Measurements from ENCODE around the gene MAP2.

The MAP2 gene

GRCh38 chr2:209560911-209561310, 137.1 kb downstream of the MAP2 start:
- no peak overlapping the region for H2AK5ac ChIP-seq (ENCODE audit: low read length, severe bottlenecking)
- H2AFZ ChIP-seq (ENCODE audit: low read depth, low read length), result no peak overlapping the region
- H3K79me1 ChIP-seq (replicated peaks; ENCODE audit: low read length, poor library complexity, severe bottlenecking), result no peaks in the 10 kb centered on the region
- no peak overlapping the region for H3K9ac ChIP-seq (ENCODE audit: low read length)
- no peak overlapping the region for H4K91ac ChIP-seq (ENCODE audit: low read length)
- 98% methylated on average over 2 of the region's 3 CpGs for WGBS
- no peak overlapping the region for H4K8ac ChIP-seq (ENCODE audit: low read length)
- no peak overlapping the region for H3K23ac ChIP-seq (ENCODE audit: low read length in 2 of 2)
- no peak overlapping the region for H3K14ac ChIP-seq (ENCODE audit: low read length in 2 of 2)
- no peak overlapping the region for H3K27ac ChIP-seq (ENCODE audit: low read length, poor library complexity, severe bottlenecking)
- no peak overlapping the region for H3K18ac ChIP-seq (ENCODE audit: low read depth in 1 of 2, low read length in 2 of 2)
- no peak overlapping the region for H2BK12ac ChIP-seq (ENCODE audit: low read length in 2 of 2)
- no peak overlapping the region for H3K4me2 ChIP-seq (ENCODE audit: low read length, poor library complexity, severe bottlenecking)
- no peaks in the 10 kb centered on the region for H3K27me3 ChIP-seq (ENCODE audit: control insufficient read depth in 1 of 2, insufficient read depth in 1 of 2, low read length in 2 of 2)
- no peaks in the 10 kb centered on the region for H3K36me3 ChIP-seq (ENCODE audit: control insufficient read depth in 1 of 2, insufficient read depth in 2 of 2, low read depth in 1 of 2, low read length in 2 of 2)
- no peak for DNase-seq
- H2BK5ac ChIP-seq (ENCODE audit: low read depth, low read length, poor library complexity, severe bottlenecking), result no peak overlapping the region
- no peak overlapping the region for H2BK15ac ChIP-seq (ENCODE audit: low read depth, poor library complexity, severe bottlenecking)
- H3K9me3 ChIP-seq (ENCODE audit: control insufficient read depth, low read length), result no peaks in the 10 kb centered on the region
- no peak overlapping the region for H3K4ac ChIP-seq (ENCODE audit: low read depth in 1 of 2, low read length in 2 of 2)
- H3K4me1 ChIP-seq (ENCODE audit: control insufficient read depth, insufficient read depth, low read depth, low read length), result no peaks in the 10 kb centered on the region
- no peak overlapping the region for H3K4me3 ChIP-seq (ENCODE audit: insufficient read depth in 1 of 2, low read depth in 1 of 2, low read length in 2 of 2)
- H2BK120ac ChIP-seq (ENCODE audit: low read depth, low read length), result no peak overlapping the region

- H2AFZ ChIP-seq (ENCODE audit: low read depth, low read length), result no peak overlapping the region
- no peaks in the 10 kb centered on the region for H3K27me3 ChIP-seq (ENCODE audit: control insufficient read depth in 1 of 2, insufficient read depth in 1 of 2, low read length in 2 of 2)
- H3K4ac ChIP-seq (ENCODE audit: low read depth in 1 of 2, low read length in 2 of 2), result no peak overlapping the region
- H3K9me3 ChIP-seq (ENCODE audit: control insufficient read depth, low read length), result no peaks in the 10 kb centered on the region
- H3K36me3 ChIP-seq (ENCODE audit: control insufficient read depth in 1 of 2, insufficient read depth in 2 of 2, low read depth in 1 of 2, low read length in 2 of 2), result no peaks in the 10 kb centered on the region
- no peak overlapping the region for H4K91ac ChIP-seq (ENCODE audit: low read length)
- no peak overlapping the region for H2AK5ac ChIP-seq (ENCODE audit: low read length, severe bottlenecking)
- no peak for DNase-seq
- H4K8ac ChIP-seq (ENCODE audit: low read length), result no peak overlapping the region
- no peak overlapping the region for H2BK15ac ChIP-seq (ENCODE audit: low read depth, poor library complexity, severe bottlenecking)
- no peak overlapping the region for H2BK12ac ChIP-seq (ENCODE audit: low read length in 2 of 2)
- H3K14ac ChIP-seq (ENCODE audit: low read length in 2 of 2), result no peak overlapping the region
- H3K79me1 ChIP-seq (replicated peaks; ENCODE audit: low read length, poor library complexity, severe bottlenecking), result no peaks in the 10 kb centered on the region
- no peak overlapping the region for H3K4me3 ChIP-seq (ENCODE audit: insufficient read depth in 1 of 2, low read depth in 1 of 2, low read length in 2 of 2)
- no peak overlapping the region for H3K27ac ChIP-seq (ENCODE audit: low read length, poor library complexity, severe bottlenecking)
- no peak overlapping the region for H2BK120ac ChIP-seq (ENCODE audit: low read depth, low read length)
- 69% methylated on average over 4 of the region's 5 CpGs for WGBS
- H3K4me1 ChIP-seq (ENCODE audit: control insufficient read depth, insufficient read depth, low read depth, low read length), result no peaks in the 10 kb centered on the region
- no peak overlapping the region for H2BK5ac ChIP-seq (ENCODE audit: low read depth, low read length, poor library complexity, severe bottlenecking)
- H3K4me2 ChIP-seq (ENCODE audit: low read length, poor library complexity, severe bottlenecking), result no peak overlapping the region
- H3K9ac ChIP-seq (ENCODE audit: low read length), result no peak overlapping the region
- no peak overlapping the region for H3K18ac ChIP-seq (ENCODE audit: low read depth in 1 of 2, low read length in 2 of 2)
- H3K23ac ChIP-seq (ENCODE audit: low read length in 2 of 2), result no peak overlapping the region
These were observed 139.6 kb downstream of the MAP2 start for GRCh38 chr2:209563453-209563852.

GRCh38 chr2:209564816-209565215, 141.0 kb downstream of the MAP2 start:
- Histone ChIP-seq H3K36me3 (ENCODE audit: control insufficient read depth in 1 of 2, insufficient read depth in 2 of 2, low read depth in 1 of 2, low read length in 2 of 2) (no peaks in the 10 kb centered on the region), H3K27me3 (ENCODE audit: control insufficient read depth in 1 of 2, insufficient read depth in 1 of 2, low read length in 2 of 2) (no peaks in the 10 kb centered on the region), H2BK12ac (ENCODE audit: low read length in 2 of 2) (no peak overlapping the region), H3K27ac (ENCODE audit: low read length, poor library complexity, severe bottlenecking) (no peak overlapping the region), H3K4me1 (ENCODE audit: control insufficient read depth, insufficient read depth, low read depth, low read length) (no peaks in the 10 kb centered on the region), H2BK5ac (ENCODE audit: low read depth, low read length, poor library complexity, severe bottlenecking) (no peak overlapping the region), H3K23ac (ENCODE audit: low read length in 2 of 2) (no peak overlapping the region), H3K79me1 (replicated peaks; ENCODE audit: low read length, poor library complexity, severe bottlenecking) (no peaks in the 10 kb centered on the region), H3K4me2 (ENCODE audit: low read length, poor library complexity, severe bottlenecking) (no peak overlapping the region), H4K8ac (ENCODE audit: low read length) (no peak overlapping the region), H3K14ac (ENCODE audit: low read length in 2 of 2) (no peak overlapping the region), H3K4me3 (ENCODE audit: insufficient read depth in 1 of 2, low read depth in 1 of 2, low read length in 2 of 2) (no peak overlapping the region), H2BK120ac (ENCODE audit: low read depth, low read length) (no peak overlapping the region), H2BK15ac (ENCODE audit: low read depth, poor library complexity, severe bottlenecking) (no peak overlapping the region), H3K9ac (ENCODE audit: low read length) (no peak overlapping the region), H2AK5ac (ENCODE audit: low read length, severe bottlenecking) (no peak overlapping the region), H3K9me3 (ENCODE audit: control insufficient read depth, low read length) (no peaks in the 10 kb centered on the region), H3K18ac (ENCODE audit: low read depth in 1 of 2, low read length in 2 of 2) (no peak overlapping the region), H2AFZ (ENCODE audit: low read depth, low read length) (no peak overlapping the region), H4K91ac (ENCODE audit: low read length) (no peak overlapping the region), H3K4ac (ENCODE audit: low read depth in 1 of 2, low read length in 2 of 2) (no peak overlapping the region)
- no peak for DNase-seq
- WGBS, result 84% methylated on average over 2 of the region's 3 CpGs

DNA sequence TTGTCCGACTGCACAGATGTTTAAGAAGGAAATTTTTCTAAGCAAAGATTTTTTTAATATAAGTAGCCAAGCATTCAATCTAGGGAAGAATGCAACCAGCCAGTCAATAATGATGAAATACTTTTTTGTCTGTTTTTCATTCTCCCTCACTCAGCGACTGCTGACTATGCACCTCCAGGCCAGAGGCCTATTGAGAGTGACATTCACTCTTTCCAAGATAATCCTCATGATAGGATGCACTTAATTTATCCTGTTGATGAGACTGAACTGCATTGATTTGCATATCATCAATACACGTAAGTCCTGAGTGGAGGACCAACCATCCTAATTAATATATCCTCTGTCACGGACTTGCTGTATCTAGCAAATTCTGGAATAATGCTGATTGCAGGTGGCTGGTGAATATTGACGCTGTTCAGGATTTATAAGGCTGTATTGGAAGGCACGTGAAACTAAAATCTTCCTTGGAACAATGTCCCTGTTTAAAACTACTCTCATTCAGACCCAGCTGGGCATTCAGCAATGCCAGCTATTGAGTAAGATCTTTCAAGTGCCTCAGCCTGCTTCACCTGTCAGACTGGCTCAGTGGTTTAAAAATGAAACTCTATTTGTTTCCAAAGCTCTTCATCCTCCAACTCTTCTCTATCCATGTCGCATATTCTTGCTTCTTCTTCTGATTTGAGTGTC, 142.2 kb downstream of the MAP2 start:
- Histone ChIP-seq H2AFZ (ENCODE audit: low read depth, low read length) (no peak overlapping the region), H2BK15ac (ENCODE audit: low read depth, poor library complexity, severe bottlenecking) (no peak overlapping the region), H3K36me3 (ENCODE audit: control insufficient read depth in 1 of 2, insufficient read depth in 2 of 2, low read depth in 1 of 2, low read length in 2 of 2) (no peaks in the 10 kb centered on the region), H3K27me3 (ENCODE audit: control insufficient read depth in 1 of 2, insufficient read depth in 1 of 2, low read length in 2 of 2) (no peaks in the 10 kb centered on the region), H3K23ac (ENCODE audit: low read length in 2 of 2) (no peak overlapping the region), H3K4me3 (ENCODE audit: insufficient read depth in 1 of 2, low read depth in 1 of 2, low read length in 2 of 2) (no peak overlapping the region), H3K4ac (ENCODE audit: low read depth in 1 of 2, low read length in 2 of 2) (no peak overlapping the region), H2AK5ac (ENCODE audit: low read length, severe bottlenecking) (no peak overlapping the region), H3K4me2 (ENCODE audit: low read length, poor library complexity, severe bottlenecking) (no peak overlapping the region), H2BK120ac (ENCODE audit: low read depth, low read length) (no peak overlapping the region), H3K9me3 (ENCODE audit: control insufficient read depth, low read length) (no peaks in the 10 kb centered on the region), H3K4me1 (ENCODE audit: control insufficient read depth, insufficient read depth, low read depth, low read length) (no peaks in the 10 kb centered on the region), H2BK12ac (ENCODE audit: low read length in 2 of 2) (no peak overlapping the region), H3K27ac (ENCODE audit: low read length, poor library complexity, severe bottlenecking) (no peak overlapping the region), H3K18ac (ENCODE audit: low read depth in 1 of 2, low read length in 2 of 2) (no peak overlapping the region), H3K14ac (ENCODE audit: low read length in 2 of 2) (no peak overlapping the region), H3K79me1 (replicated peaks; ENCODE audit: low read length, poor library complexity, severe bottlenecking) (no peaks in the 10 kb centered on the region), H2BK5ac (ENCODE audit: low read depth, low read length, poor library complexity, severe bottlenecking) (no peak overlapping the region), H4K91ac (ENCODE audit: low read length) (no peak overlapping the region), H4K8ac (ENCODE audit: low read length) (no peak overlapping the region), H3K9ac (ENCODE audit: low read length) (no peak overlapping the region)
- DNase-seq, result no peak
- 91% methylated on average over 6 of the region's 7 CpGs for WGBS
